ENCODE data around the gene VSIR. TPM values are rescaled to one million over a fixed set of nuclear protein-coding genes. Genes with fewer than 3 reads are reported as not detected.

VSIR gene
- total RNA-seq, 3 donors from 2014 or later (not counting 1 experiment from before 2014, with no cell fraction given), result 134 to 193 (median 178) TPM

- peaks cover 75% of the 10 kb centered on the region for H3K4me1 ChIP-seq (ENCODE audit: control insufficient read depth, insufficient read depth, low read length)
- WGBS (ENCODE audit: insufficient coverage), result 19% methylated on average over 7 of the region's 9 CpGs
- no peak overlapping the region for H3K4me3 ChIP-seq (ENCODE audit: low read length)
- intact Hi-C loops (cut with micrococcal nuclease), result loop anchor here (2.0 kb wide), 2 partner anchors 23 to 47 kb away; partner anchors contain the start of gene VSIR
- peaks cover 35 to 65% of the 10 kb centered on the region in 2 donors for H3K4me1 Mint-ChIP-seq
- no peaks in the 10 kb centered on the region for H3K9me3 ChIP-seq (ENCODE audit: control insufficient read depth, insufficient read depth, low read length)
- peak in 1 of 3 donors; percentile 44 for ATAC-seq
- no peaks in the 10 kb centered on the region for H3K27me3 ChIP-seq (ENCODE audit: control insufficient read depth, insufficient read depth, low read length)
- no peaks in the 10 kb centered on the region for H3K27me3 Mint-ChIP-seq (ENCODE audit: low read depth in 2 of 2)
- TF ChIP-seq, protein P1, sequence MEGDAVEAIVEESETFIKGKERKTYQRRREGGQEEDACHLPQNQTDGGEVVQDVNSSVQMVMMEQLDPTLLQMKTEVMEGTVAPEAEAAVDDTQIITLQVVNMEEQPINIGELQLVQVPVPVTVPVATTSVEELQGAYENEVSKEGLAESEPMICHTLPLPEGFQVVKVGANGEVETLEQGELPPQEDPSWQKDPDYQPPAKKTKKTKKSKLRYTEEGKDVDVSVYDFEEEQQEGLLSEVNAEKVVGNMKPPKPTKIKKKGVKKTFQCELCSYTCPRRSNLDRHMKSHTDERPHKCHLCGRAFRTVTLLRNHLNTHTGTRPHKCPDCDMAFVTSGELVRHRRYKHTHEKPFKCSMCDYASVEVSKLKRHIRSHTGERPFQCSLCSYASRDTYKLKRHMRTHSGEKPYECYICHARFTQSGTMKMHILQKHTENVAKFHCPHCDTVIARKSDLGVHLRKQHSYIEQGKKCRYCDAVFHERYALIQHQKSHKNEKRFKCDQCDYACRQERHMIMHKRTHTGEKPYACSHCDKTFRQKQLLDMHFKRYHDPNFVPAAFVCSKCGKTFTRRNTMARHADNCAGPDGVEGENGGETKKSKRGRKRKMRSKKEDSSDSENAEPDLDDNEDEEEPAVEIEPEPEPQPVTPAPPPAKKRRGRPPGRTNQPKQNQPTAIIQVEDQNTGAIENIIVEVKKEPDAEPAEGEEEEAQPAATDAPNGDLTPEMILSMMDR (IDR thresholded peaks at IDR 0.05), result peak; percentile 35
- no peaks in the 10 kb centered on the region for H3K9me3 Mint-ChIP-seq
- no peaks in the 10 kb centered on the region for H3K36me3 Mint-ChIP-seq
- H3K36me3 ChIP-seq (ENCODE audit: control insufficient read depth, insufficient read depth, low read length), result no peaks in the 10 kb centered on the region
- peak overlapping the region; percentile 91 for H3K27ac ChIP-seq (ENCODE audit: low read length)
- DNase-seq, result peak in 1 of 2 donors; percentile 77
- peak overlapping the region; percentile 90 for H3K27ac Mint-ChIP-seq
- H3K4me3 Mint-ChIP-seq, result peak overlapping the region; percentile 37
Measured at GRCh38 chr10:71725998-71726579, 47.2 kb downstream of the VSIR start.

DNA sequence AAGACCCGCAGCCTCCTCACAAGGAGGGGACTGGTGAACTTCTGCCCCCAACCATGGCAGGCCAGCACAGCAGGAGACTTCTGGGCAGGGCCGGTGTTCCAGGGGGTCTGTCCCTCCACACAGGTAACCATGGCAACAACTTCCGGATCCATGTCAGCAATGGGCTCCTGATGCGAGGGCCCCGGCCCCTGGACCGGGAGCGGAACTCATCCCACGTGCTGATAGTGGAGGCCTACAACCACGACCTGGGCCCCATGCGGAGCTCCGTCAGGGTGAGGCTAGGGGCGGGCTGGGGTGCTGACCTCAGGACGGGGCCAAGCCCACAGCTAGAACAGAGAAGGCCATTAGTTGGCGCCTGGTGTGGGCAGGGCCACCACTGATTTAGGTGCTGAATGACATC is 48.1 kb downstream of the VSIR start:
- peaks cover 35 to 61% of the 10 kb centered on the region in 2 donors for H3K4me1 Mint-ChIP-seq

DNA sequence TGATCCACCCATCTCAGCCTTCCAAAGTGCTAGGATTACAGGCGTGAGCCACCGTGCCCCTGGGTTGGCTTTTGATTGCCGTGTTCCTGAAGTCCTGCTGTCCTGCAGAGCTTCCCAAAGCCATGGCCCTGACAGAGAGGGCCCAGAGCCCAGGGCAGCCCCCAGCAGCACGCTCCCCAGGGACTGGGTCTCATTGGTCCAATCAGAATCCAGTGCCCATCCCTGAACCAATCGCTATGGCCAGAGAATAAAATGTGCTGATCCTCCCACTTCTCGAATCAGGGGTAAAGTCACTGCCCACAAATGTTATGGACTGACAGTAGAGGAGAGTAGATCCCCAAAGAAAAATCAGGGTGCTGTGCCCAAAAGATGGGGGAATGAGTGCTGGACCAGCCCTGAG is 48.8 kb downstream of the VSIR start:
- Histone ChIP-seq H3K27me3 (ENCODE audit: control insufficient read depth, insufficient read depth, low read length) (no peaks in the 10 kb centered on the region), H3K4me1 (ENCODE audit: control insufficient read depth, insufficient read depth, low read length) (peaks cover 62% of the 10 kb centered on the region), H3K4me3 (ENCODE audit: low read length) (no peak overlapping the region), H3K27ac (ENCODE audit: low read length) (no peak overlapping the region), H3K9me3 (ENCODE audit: control insufficient read depth, insufficient read depth, low read length) (no peaks in the 10 kb centered on the region), H3K36me3 (ENCODE audit: control insufficient read depth, insufficient read depth, low read length) (no peaks in the 10 kb centered on the region)
- H3K27ac Mint-ChIP-seq, result no peak overlapping the region
- intact Hi-C loops (cut with micrococcal nuclease), result no loop called here
- no peak overlapping the region for H3K4me3 Mint-ChIP-seq
- TF ChIP-seq, protein P1 (IDR thresholded peaks at IDR 0.05), result no peak
- 97% methylated on average over 6 of the region's 6 CpGs for WGBS (ENCODE audit: insufficient coverage)
- ATAC-seq (no peak), DNase-seq (no peak)
- H3K27me3 Mint-ChIP-seq (ENCODE audit: low read depth in 2 of 2), result no peaks in the 10 kb centered on the region
- H3K36me3 Mint-ChIP-seq, result no peaks in the 10 kb centered on the region
- H3K9me3 Mint-ChIP-seq, result no peaks in the 10 kb centered on the region
- H3K4me1 Mint-ChIP-seq, result peaks cover 35 to 57% of the 10 kb centered on the region in 2 donors

More for the DNA sequence above, 48.1 kb downstream of the VSIR start:
- TF ChIP-seq, protein P1 (IDR thresholded peaks at IDR 0.05), result no peak
- Histone ChIP-seq H3K4me3 (ENCODE audit: low read length) (no peak overlapping the region), H3K27ac (ENCODE audit: low read length) (peak overlapping the region; percentile 91), H3K9me3 (ENCODE audit: control insufficient read depth, insufficient read depth, low read length) (no peaks in the 10 kb centered on the region), H3K36me3 (ENCODE audit: control insufficient read depth, insufficient read depth, low read length) (no peaks in the 10 kb centered on the region), H3K4me1 (ENCODE audit: control insufficient read depth, insufficient read depth, low read length) (peaks cover 66% of the 10 kb centered on the region), H3K27me3 (ENCODE audit: control insufficient read depth, insufficient read depth, low read length) (no peaks in the 10 kb centered on the region)
- 94% methylated on average over 14 of the region's 14 CpGs for WGBS (ENCODE audit: insufficient coverage)
- Mint-ChIP-seq H3K27ac (peak overlapping the region in 1 of 2 donors; percentile 90), H3K4me3 (no peak overlapping the region), H3K36me3 (no peaks in the 10 kb centered on the region), H3K9me3 (no peaks in the 10 kb centered on the region), H3K27me3 (ENCODE audit: low read depth in 2 of 2) (no peaks in the 10 kb centered on the region)
- DNase-seq (no peak), ATAC-seq (no peak)
- intact Hi-C loops (cut with micrococcal nuclease), result no loop called here

DNA sequence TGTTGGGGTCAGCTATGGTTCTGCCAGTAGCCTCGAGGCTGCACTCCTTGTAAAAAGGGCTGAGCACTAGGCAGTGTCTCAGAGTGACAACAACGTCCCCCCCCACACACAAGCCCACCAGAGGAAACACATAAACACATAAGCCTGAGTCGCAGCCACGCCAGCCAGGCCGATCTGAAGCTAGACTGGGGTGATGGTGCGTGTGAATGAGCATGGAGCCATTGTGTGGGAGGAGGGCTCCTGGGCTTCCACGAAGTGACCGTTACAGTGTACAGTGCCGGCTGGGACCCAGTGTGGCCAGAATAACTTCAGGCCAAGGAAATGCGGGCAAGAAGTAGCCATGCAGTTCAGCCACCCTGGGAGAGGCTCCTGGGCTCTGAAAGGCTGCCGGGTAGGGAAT is 50.0 kb downstream of the VSIR start:
- Histone ChIP-seq H3K4me1 (ENCODE audit: control insufficient read depth, insufficient read depth, low read length) (peaks cover 50% of the 10 kb centered on the region), H3K36me3 (ENCODE audit: control insufficient read depth, insufficient read depth, low read length) (no peaks in the 10 kb centered on the region), H3K4me3 (ENCODE audit: low read length) (no peak overlapping the region), H3K9me3 (ENCODE audit: control insufficient read depth, insufficient read depth, low read length) (no peaks in the 10 kb centered on the region), H3K27ac (ENCODE audit: low read length) (no peak overlapping the region), H3K27me3 (ENCODE audit: control insufficient read depth, insufficient read depth, low read length) (no peaks in the 10 kb centered on the region)
- DNase-seq (no peak), ATAC-seq (no peak)
- TF ChIP-seq, protein P1 (IDR thresholded peaks at IDR 0.05), result no peak
- no peaks in the 10 kb centered on the region for H3K27me3 Mint-ChIP-seq (ENCODE audit: low read depth in 2 of 2)
- peak overlapping the region in 1 of 2 donors; percentile 66 for H3K27ac Mint-ChIP-seq
- no peak overlapping the region for H3K4me3 Mint-ChIP-seq
- intact Hi-C loops (cut with micrococcal nuclease), result no loop called here
- 91% methylated on average over 10 of the region's 11 CpGs for WGBS (ENCODE audit: insufficient coverage)
- no peaks in the 10 kb centered on the region for H3K9me3 Mint-ChIP-seq
- H3K4me1 Mint-ChIP-seq, result peaks cover 27 to 47% of the 10 kb centered on the region in 2 donors
- H3K36me3 Mint-ChIP-seq, result no peaks in the 10 kb centered on the region

All from natural killer cell (primary cell).